Smooth muscle cell (in vitro differentiated cells): ENCODE results near the gene FRS2. TPM values are rescaled to one million over a fixed set of nuclear protein-coding genes. Genes with fewer than 3 reads are reported as not detected.
"Not testable (repeated sequence)": the region's sequence is repeated elsewhere in the genome, so short reads cannot be mapped to it uniquely, and the experiment has no call there.

Experiments
- DNase-seq: peaks from one replicate; lab custom pipeline; 2025; ENCODE audit not compliant: unreplicated experiment; lab: John Stamatoyannopoulos, UW
- H2AFZ ChIP-seq: fragments of 200-600 bp; sonication (generic); 2 replicates; pipeline ENCODE4 v1.6.0; 2016; ENCODE audit warnings: antibody characterized with exemption, low read depth, mild to moderate bottlenecking
- H3F3A ChIP-seq: fragments of 200-600 bp; sonication (generic); 2 replicates; pipeline ENCODE4 v1.6.0; 2017; ENCODE audit warnings: antibody characterized with exemption, low read depth
- H3K27ac ChIP-seq: fragments of 200-600 bp; sonication (generic); 2 replicates; pipeline ENCODE4 v1.5.1; 2016; ENCODE audit warnings: low read depth, mild to moderate bottlenecking
- H3K27me3 ChIP-seq: fragments of 200-600 bp; sonication (generic); 2 replicates; pipeline ENCODE4 v1.6.1; 2016; ENCODE audit warnings: low read depth, mild to moderate bottlenecking
- H3K36me3 ChIP-seq: fragments of 200-600 bp; sonication (generic); 2 replicates; pipeline ENCODE4 v1.5.1; 2016; ENCODE audit warnings: low read depth
- H3K4me1 ChIP-seq: fragments of 200-600 bp; sonication (generic); 2 replicates; pipeline ENCODE4 v1.5.1; 2016; ENCODE audit warnings: low read depth
- H3K4me2 ChIP-seq: fragments of 200-600 bp; sonication (generic); 2 replicates; pipeline ENCODE4 v1.6.0; 2016; ENCODE audit warnings: mild to moderate bottlenecking
- H3K4me3 ChIP-seq: fragments of 200-600 bp; sonication (generic); 2 replicates; pipeline ENCODE4 v1.5.1; 2016; ENCODE audit warnings: mild to moderate bottlenecking
- H3K79me2 ChIP-seq: fragments of 200-600 bp; sonication (generic); 2 replicates; pipeline ENCODE4 v1.6.0; 2016; ENCODE audit warnings: low read depth, mild to moderate bottlenecking
- H3K9ac ChIP-seq: fragments of 200-600 bp; sonication (generic); 2 replicates; pipeline ENCODE4 v1.6.0; 2016; ENCODE audit warnings: low read depth
- H3K9me3 ChIP-seq: fragments of 200-600 bp; sonication (generic); replicated peaks from 2 replicates; pipeline ENCODE4 v1.5.1; 2016; ENCODE audit warnings: low read depth
- H4K20me1 ChIP-seq: fragments of 200-600 bp; sonication (generic); 2 replicates; pipeline ENCODE4 v1.6.0; 2016; ENCODE audit warnings: low read depth
- CTCF ChIP-seq: fragments of 200-600 bp; sonication (generic); IDR thresholded peaks from 2 replicates; pipeline ENCODE4 v1.5.1; 2017; ENCODE audit warnings: borderline replicate concordance, mild to moderate bottlenecking, antibody characterized with exemption; ENCODE audit not compliant: insufficient read depth, poor library complexity, severe bottlenecking
- WGBS: methylation state at CpG from one replicate; pipeline ENCODE4 v1.1.7; 2016; ENCODE audit warnings: low lambda C conversion rate; 5-methylcytosine and 5-hydroxymethylcytosine counted together
- polyA plus RNA-seq: library from polyadenylated mRNA; unstranded; fragments of >200 nt; fragmentation: Nextera tagmentation; extraction: Ambion mirVana; gene quantifications from 2 replicates; pipeline ENCODE4 v1.2.1, GENCODE V29; 2016
- total RNA-seq: library from RNA; depleted of rRNA; stranded (reverse); fragments of >200 nt; gene quantifications from 2 replicates; pipeline ENCODE4 v1.2.3, GENCODE V29; 2014

Gene FRS2
- total and polyA plus RNA-seq, 2 experiments from 2014 or later = 23.8 to 90.2 TPM

DNA sequence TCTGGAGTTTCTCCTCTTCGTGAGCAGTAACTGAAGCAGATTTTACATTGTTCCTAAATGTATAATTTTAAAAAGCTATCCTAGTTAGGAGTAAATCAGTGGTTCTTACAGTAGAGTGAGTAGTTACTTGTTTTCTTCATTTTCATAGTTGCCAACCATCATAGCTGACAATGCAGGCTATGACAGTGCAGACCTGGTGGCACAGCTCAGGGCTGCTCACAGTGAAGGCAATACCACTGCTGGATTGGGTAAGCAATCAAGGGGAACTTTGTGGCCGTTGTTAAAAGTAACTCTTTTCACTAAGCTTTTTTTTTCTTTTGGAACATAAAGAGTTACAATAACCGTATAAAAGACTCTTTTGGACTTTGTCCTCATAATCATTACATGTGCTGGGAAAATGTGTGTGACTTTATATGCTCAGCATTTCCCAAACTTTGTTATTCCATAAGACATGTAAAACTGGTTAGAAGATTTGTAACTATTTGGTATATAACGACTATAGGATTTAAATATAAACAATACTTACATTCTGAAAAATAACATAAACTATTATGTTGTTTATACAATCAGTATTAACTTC, 128.1 kb downstream of the FRS2 start:
- peaks cover 12% of the 10 kb centered on the region for H4K20me1 ChIP-seq
- 94% methylated on average over 4 of the region's 4 CpGs for WGBS
- no peaks in the 10 kb centered on the region for H3K27me3 ChIP-seq
- no peak overlapping the region for H2AFZ ChIP-seq
- DNase-seq = no peak
- H3K79me2 ChIP-seq = no peaks in the 10 kb centered on the region
- H3F3A ChIP-seq = peaks cover 6% of the 10 kb centered on the region
- H3K9me3 ChIP-seq = no peaks in the 10 kb centered on the region
- TF ChIP-seq CTCF = no peak
- H3K36me3 ChIP-seq = peaks cover 63% of the 10 kb centered on the region
- no peaks in the 10 kb centered on the region for H3K4me1 ChIP-seq
- no peak overlapping the region for H3K4me2 ChIP-seq
- no peak overlapping the region for H3K4me3 ChIP-seq
- H3K9ac ChIP-seq = no peak overlapping the region
- no peak overlapping the region for H3K27ac ChIP-seq

GRCh38 chr12:69600804-69601203, 130.6 kb downstream of the FRS2 start:
- Histone ChIP-seq H3K9ac (no peak overlapping the region), H3K36me3 (peaks cover 61% of the 10 kb centered on the region)

DNA sequence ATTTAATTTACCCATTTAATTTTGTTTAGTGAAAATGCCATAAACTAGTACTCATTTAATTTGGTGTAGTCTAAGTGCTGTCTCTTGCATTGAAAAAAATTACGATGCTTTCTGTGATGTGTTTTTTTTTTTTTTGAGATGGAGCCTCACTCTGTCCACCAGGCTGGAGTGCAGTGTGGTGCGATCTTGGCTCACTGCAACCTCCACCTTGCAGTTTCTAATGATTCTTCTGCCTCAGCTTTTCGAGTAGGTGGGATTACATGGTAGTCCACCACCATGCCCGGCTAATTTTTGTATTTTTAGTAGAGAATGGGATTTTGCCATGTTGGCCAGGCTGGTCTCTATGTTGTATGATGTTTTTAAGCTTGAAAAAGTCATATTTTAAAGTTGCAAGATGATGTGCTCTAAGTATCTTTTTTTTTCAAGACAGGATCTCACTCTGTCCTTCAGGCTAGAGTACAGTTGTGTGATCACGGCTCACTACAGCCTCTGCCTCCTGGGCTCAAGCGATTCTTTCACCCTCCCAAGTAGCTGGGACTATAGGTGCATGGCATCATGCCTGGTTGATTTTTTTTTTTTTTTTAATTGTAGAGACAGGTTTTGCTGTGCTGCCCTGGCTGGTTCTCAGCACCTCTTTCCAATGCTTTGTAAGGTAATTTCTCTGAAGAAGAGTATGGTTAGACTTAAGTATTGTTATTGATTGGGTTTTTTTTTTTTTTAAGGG, 131.9 kb downstream of the FRS2 start:
- Histone ChIP-seq H4K20me1 (no peaks in the 10 kb centered on the region), H3K4me2 (no peak overlapping the region), H3K4me3 (no peak overlapping the region), H3K9ac (no peak overlapping the region), H2AFZ (no peak overlapping the region), H3K27ac (no peak overlapping the region), H3K36me3 (peaks cover 51% of the 10 kb centered on the region), H3K9me3 (no peaks in the 10 kb centered on the region), H3K79me2 (no peaks in the 10 kb centered on the region), H3F3A (no peaks in the 10 kb centered on the region), H3K4me1 (no peaks in the 10 kb centered on the region), H3K27me3 (no peaks in the 10 kb centered on the region)
- 97% methylated on average over 6 of the region's 6 CpGs for WGBS
- TF ChIP-seq CTCF = no peak
- DNase-seq = no peak

More at GRCh38 chr12:69600804-69601203, 130.6 kb downstream of the FRS2 start:
- no peaks in the 10 kb centered on the region for H3K79me2 ChIP-seq
- H3K4me1 ChIP-seq = no peaks in the 10 kb centered on the region
- H3K9me3 ChIP-seq = no peaks in the 10 kb centered on the region
- no peak overlapping the region for H3K4me3 ChIP-seq
- no peaks in the 10 kb centered on the region for H3K27me3 ChIP-seq
- peaks cover 9% of the 10 kb centered on the region for H4K20me1 ChIP-seq
- peaks cover 6% of the 10 kb centered on the region for H3F3A ChIP-seq
- no peak overlapping the region for H3K4me2 ChIP-seq
- H3K27ac ChIP-seq = no peak overlapping the region
- H2AFZ ChIP-seq = no peak overlapping the region
- no peak for TF ChIP-seq CTCF
- no peak for DNase-seq

DNA sequence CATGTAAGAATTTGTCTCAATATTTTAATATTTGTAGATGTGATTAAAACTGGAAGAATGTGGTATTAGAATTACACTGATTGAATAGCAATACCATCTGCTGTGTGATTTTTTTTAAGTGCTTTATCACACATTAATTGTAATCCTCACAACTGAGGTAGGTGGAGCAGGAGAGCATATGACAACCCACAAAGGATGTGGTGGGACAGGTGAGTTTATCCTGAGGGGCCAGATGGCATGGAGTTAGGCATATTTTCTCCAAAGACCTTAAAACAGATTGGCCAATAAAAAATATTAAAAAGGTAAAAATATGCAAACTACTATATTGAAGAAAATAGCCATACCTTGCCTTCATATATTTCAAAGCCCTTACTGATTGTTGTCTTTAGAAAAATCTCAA, 132.8 kb downstream of the FRS2 start:
- H3K27me3 ChIP-seq = no peaks in the 10 kb centered on the region
- no peak overlapping the region for H3K27ac ChIP-seq
- H3K79me2 ChIP-seq = no peaks in the 10 kb centered on the region
- no peaks in the 10 kb centered on the region for H4K20me1 ChIP-seq
- no peaks in the 10 kb centered on the region for H3K4me1 ChIP-seq
- H3K36me3 ChIP-seq = peaks cover 43% of the 10 kb centered on the region
- no peak overlapping the region for H3K9ac ChIP-seq
- H3K4me2 ChIP-seq = no peak overlapping the region
- no peak overlapping the region for H3K4me3 ChIP-seq
- H3K9me3 ChIP-seq = no peaks in the 10 kb centered on the region
- no peak overlapping the region for H2AFZ ChIP-seq
- no peak for TF ChIP-seq CTCF
- no peaks in the 10 kb centered on the region for H3F3A ChIP-seq
- DNase-seq = no peak

DNA sequence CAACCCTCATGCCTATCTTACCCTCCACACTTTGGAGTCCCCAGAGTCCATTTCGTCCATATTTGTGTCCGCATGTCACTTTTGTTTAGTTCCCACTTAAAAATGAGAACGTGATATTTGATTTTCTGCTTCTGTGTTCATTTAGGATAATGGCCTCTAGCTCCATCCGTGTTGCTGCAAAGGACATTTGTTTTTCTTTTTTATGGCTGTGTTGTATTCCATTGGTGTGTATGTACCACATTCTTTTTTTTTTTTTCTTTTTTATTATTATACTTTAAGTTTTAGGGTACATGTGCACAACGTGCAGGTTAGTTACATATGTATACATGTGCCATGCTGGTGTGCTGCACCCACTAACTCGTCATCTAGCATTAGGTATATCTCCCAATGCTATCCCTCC, 133.4 kb downstream of the FRS2 start:
- H4K20me1 ChIP-seq, H3K27ac ChIP-seq, H3K4me2 ChIP-seq, H3K9ac ChIP-seq, H3K79me2 ChIP-seq, H3K27me3 ChIP-seq, H3K4me1 ChIP-seq, H3K9me3 ChIP-seq, H3K4me3 ChIP-seq, H2AFZ ChIP-seq, DNase-seq, H3F3A ChIP-seq: not testable (repeated sequence)
- H3K36me3 ChIP-seq = peaks cover 38% of the 10 kb centered on the region
- WGBS = over 99% methylated on average over 5 of the region's 6 CpGs

DNA sequence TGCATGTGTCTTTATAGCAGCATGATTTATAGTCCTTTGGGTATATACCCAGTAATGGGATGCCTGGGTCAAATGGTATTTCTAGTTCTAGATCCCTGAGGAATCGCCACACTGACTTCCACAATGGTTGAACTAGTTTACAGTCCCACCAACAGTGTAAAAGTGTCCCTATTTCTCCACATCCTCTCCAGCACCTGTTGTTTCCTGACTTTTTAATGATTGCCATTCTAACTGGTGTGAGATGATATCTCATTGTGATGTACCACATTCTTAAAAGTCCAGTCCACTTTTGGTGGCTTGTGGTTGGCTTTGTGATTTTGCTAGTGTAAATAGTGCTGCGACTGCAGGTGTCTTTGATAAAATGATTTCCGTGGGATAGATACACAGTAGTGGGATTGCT, 134.1 kb downstream of the FRS2 start:
- H3K4me3 ChIP-seq, H3K27ac ChIP-seq, H3K4me2 ChIP-seq, H3K79me2 ChIP-seq, H3K4me1 ChIP-seq, H2AFZ ChIP-seq, H3K27me3 ChIP-seq, H4K20me1 ChIP-seq, DNase-seq, H3F3A ChIP-seq, H3K9me3 ChIP-seq, H3K9ac ChIP-seq: not testable (repeated sequence)
- H3K36me3 ChIP-seq = peaks cover 37% of the 10 kb centered on the region
- 93% methylated on average over 2 of the region's 3 CpGs for WGBS
